ENCODE measurements around the gene TSHZ2.
"Not testable (repeated sequence)": the region's sequence is repeated elsewhere in the genome, so short reads cannot be mapped to it uniquely, and the experiment has no call there.

Gene TSHZ2

DNA sequence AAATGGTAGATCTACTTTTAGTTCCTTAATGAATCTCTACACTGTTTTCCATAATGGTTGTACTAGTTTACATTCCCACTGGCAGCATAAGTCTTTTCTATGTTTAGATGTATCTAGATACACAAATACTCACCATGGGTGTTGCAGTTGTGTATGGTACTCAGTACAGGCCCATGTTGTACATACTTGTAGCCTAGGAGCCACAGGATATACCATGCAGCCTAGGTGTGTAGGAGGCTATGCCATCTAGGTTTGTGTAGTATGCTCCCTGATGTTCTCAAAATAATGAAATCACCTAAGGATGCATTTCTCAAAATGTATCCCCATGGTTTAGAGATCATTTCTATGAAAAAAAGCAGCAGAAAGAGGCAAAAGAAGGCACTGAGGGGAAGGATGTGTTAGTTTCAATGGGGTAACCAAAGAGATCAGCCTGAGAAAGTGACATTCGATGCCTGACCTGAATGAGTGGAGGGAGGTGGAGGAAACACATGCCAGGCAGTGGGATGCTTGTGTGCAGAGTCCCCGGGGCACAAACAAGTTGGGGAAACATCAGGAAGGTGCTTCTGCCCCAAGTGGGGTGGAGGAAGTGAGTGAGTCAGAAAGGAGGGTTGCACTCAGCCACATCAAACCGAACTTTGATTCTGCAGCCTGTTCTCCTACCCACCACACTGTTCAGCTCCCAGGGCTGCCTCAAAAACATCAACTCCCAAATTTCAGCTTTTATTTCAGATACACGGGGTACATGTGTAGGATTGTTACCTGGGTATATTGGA is 430.3 kb downstream of the TSHZ2 start:
- DNase-seq (ENCODE audit: low spot score) = no peak
- FAIRE-seq = no peak

DNA sequence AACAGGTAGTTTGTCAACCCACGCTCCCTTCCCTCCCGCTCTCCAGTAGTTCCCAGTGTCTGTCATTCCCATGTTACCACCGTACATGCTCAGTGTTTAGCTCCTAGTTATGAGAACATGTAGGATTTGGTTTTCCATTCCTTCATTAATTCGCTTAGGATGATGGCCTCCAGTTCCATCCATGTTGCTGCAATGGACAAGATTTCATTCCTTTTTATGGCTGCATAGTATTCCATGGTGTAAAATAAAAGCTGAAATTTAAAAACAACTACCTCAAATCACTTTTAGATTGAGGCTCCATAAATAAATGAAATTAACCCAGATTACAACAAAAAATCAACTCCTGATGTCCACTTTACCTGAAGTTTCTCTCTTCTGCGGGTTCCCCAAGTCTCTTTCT is 430.9 kb downstream of the TSHZ2 start:
- FAIRE-seq (no peak), DNase-seq (ENCODE audit: low spot score) (no peak)

DNA sequence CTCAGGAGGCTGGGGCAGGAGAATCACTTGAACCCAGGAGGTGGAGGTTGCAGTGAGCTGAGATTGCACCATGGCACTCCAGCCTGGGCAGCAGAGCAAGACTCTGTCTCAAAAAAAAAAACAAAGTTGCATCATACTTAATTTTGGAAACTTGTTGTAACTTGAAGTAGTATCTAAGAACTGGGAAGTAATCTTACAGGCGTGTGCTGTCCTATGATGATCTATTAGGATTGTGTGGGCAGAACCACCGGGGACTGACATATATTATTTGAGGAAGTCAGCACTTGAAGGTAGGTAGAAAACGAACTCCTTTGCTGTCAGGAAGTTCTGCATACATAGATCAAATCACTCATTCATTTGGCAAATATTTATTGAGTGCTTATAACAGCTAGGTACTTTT is 433.0 kb downstream of the TSHZ2 start:
- DNase-seq (ENCODE audit: low spot score) = no peak
- no peak for FAIRE-seq

DNA sequence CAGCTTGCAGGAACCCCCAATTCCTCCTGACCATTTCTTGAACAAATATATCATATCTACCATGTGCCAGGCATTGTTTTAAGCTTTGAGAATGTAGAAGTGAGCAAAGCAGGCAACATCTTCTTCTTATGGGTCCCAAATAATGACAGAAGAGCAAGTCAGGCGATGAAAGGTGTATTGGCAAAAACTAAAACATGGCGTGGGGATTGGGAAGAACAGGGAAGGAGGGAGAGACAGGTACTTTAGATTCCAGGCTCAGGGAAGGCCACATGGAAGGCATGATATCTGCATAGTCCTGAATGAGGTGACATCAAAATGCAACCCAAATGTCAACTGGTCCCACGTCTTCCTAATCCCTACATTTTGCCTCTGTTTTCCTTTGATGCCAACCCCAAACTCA is 434.4 kb downstream of the TSHZ2 start:
- peak; percentile 71 for FAIRE-seq
- DNase-seq (ENCODE audit: low spot score) = no peak

DNA sequence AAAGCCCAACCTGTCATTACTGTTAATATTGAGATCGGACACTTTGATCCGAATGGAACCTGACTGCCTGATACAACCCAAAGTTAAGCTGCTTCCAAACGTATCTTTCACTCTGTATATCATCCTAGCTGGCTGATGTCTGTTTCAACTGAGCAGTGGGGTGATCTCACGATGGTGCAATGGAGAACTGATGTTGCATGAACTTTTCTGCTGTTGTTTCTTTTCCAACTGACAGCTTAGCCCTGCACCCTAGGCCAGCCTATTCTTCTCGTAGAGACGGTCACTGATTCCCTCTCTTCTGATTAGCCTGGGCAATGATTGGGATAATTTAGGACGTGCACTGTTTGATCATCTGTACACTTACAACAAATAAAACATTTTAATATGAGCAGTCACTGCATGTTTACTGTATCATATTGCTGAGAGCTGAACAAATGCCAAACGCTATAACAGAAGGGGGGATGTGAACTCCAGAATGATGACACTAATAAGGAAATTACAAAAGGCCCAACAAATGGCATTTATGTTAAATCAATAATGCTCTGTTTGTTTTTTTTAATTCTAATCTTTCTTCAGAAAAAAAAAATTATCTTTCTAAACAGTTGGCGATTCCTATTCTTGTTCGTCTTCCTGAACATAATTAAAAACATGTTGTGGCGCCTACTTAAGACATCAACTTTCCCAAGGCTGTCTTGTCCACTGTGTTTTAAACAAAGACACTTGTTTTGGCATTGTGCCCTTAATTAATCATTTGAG is 436.7 kb downstream of the TSHZ2 start:
- FAIRE-seq (peak; percentile 32), DNase-seq (ENCODE audit: low spot score) (no peak)

DNA sequence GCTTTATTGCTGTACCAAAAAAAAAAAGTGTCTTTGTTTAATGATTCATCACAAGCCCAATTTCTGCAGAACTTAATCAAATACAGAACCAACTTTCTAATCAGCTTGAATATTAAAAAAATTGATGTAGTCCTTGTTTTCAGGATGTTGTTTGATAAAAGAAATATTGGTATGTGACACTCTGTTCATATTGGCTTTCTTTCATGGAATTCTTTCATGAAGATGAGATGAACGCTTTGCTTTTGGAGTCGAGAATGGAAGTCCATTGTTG is 437.2 kb downstream of the TSHZ2 start:
- FAIRE-seq = no peak
- no peak for DNase-seq (ENCODE audit: low spot score)

DNA sequence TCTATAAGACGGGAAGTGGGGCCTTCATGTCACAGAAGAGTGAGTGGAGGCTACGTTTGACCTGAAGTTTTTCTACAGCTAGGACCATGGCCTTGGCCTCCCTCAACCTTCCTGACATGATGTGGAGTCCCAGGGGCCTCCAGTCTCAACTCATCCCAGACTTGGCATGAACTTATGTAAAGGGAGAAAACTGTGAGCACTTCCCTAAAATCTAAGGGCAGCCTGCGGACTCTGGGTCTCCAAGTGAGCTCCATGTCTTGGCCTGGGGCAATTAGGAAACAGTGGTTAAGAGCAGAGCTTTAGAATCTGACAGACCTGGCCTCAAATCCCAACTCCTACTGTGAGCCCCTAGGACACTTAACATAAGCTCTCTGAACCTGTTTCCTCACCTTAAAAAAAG is 439.0 kb downstream of the TSHZ2 start:
- DNase-seq (ENCODE audit: low spot score) (no peak), FAIRE-seq (no peak)

DNA sequence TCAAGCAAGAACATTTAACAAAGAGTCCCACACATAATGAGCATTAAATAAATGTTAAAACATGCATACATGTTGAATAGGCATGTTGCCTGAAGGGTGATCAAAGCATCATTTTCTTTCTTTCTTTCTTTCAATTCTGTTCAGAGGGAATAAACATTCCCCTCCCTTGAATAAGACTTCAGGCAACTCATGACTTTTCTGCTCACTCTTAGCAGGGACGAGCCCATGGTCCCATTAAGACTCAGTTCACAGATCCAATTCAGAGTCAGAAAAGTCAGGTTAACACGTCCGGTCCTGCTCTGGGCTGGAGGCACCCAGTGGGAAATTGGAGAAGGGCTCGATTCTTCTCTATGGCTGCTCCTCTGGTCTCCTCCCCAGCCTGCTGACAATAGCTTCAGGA is 439.7 kb downstream of the TSHZ2 start:
- FAIRE-seq = no peak
- DNase-seq (ENCODE audit: low spot score) = no peak

DNA sequence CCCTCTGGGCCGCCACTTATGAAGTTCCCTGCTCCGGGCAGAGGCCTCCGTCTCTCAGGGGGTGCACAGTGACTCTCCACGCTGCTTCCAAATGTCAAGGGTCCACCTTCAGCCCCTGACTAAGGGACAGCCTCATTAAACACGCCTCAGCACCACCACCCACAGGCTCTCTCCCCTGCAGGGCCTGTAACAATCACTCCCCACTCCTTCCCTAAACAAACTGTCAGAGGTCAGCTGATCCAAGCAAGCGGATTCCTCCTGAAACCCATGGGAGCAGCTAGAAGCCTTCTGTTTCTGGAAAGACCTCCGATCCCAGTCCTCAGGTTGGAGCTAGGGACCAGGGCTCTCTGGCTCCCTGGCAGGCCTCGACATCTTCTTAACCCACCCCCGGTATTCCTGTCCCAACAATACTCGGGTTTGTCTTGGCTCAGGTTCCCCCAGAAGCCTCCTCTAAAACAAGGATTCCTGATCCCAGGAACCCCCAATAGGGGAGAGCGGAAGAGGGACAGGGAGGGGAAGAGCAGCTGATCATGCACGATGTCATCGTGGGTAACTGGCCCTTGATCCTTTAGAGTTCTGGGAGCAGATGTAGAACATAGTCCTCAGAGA is 440.5 kb downstream of the TSHZ2 start:
- DNase-seq (ENCODE audit: low spot score) (no peak), FAIRE-seq (no peak)

DNA sequence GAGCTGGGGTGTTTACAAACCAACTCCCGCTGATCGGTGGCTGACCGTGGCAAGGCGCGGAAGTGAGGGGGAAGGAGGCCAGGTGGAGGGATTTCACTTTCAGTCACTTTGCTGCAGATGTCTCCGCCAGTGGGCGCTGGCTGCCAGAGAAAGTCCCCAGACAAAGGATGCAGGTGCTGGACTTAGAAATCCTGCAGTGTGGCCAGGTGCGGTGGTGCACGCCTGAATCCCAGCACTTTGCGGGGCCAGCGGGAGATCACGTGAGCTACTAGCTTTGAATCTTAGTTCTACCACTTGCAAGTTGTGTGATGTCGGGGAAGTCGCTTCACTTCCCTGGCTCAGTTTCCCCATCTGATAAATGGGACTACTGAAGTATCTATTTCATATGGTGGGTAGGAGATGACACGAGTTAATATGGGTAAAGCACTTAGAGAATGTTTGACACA is 441.1 kb downstream of the TSHZ2 start:
- DNase-seq (ENCODE audit: low spot score) (no peak), FAIRE-seq (no peak)

DNA sequence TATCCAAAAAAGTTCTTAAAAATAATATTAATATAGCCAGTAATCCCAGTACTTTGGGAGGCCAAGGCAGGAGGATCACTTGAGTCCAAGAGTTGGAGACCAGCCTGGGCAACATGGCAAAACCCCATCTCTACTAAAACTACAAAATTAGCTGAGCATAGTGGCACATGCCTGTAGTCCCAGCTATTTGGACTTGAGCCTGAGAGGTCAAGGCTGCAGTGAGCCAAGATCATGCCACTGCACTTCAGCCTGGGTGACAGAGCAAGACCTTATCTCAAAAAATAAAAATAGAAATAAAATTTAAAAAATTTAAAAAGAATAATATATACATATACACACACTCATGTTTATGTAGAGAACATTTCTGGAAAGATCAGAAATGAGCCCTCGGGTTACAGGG is 441.7 kb downstream of the TSHZ2 start:
- not testable (repeated sequence) for FAIRE-seq; DNase-seq (ENCODE audit: low spot score)

DNA sequence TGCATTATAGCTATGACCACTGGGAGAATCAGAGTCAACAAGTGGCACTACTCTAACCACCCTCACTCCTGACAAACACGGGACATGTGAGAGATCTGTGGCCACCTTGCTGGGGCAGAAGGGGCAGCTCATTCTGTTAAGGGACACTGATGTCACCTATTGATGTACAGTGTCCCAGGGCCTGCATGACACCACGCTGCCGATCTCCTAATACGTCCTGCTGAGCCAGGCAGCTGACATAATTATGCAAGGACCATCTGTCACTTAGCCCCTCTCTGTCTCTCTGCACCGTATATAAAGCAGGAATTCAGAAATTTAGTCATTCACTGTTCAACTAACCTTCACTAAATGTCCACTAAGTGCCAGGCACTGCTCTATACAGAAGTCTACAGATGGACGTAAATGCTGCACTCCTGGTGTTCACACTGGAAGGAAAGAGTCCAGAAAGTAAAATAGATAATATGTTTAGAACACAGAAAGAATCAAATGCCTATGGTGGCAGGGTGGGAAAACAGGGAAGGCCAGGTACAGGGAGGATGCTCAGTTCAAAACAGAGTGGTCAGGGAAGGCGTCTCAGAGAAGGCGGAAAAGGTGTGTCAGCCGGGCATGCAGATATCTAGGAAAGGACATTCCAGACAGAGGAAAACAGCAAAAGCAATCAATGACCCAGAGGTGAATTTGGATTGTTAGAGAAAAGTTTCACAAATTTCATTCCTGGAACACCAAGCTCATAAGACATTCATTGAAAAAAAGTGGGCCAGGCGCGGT is 447.7 kb downstream of the TSHZ2 start:
- no peak for FAIRE-seq

DNA sequence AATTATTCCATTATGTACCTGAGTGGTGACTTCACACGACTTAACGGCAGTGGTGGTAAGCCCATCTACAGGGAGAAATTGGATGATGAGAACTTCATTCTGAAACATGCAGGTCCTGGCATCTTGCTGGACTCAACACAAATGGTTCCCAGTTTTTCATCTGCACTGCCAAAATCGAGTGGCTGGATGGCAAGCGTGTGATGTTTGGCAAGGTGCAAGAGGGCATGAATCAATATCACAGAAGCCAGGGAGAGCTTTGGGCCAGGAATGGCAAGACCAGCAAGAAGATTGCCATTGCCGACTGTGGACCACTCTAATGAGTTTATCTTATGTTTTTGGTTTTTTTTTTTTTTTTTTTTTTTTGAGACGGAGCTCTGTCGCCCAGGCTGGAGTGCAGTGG is 449.2 kb downstream of the TSHZ2 start:
- DNase-seq (ENCODE audit: low spot score) (no peak), FAIRE-seq (no peak)

More for the DNA sequence above, 447.7 kb downstream of the TSHZ2 start:
- no peak for DNase-seq (ENCODE audit: low spot score)

DNA sequence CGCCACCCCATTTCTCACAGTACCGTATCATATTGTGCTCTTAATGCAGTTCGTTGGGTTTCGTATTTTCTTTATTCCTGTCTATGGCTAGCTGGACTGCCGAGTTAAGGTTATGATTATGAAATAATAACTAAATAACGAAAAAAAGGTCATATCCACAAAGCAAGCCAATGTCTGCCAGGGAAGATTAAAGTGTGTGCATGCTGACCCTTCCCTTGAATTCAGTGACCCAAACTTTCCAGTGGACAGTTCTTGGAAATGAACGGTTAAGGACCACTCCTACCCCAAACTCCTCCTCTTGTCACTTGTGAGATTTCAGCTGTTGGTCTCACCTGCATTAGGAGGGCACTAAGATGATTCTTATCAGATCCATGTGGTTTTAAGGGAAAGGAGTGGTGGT is 449.9 kb downstream of the TSHZ2 start:
- FAIRE-seq = no peak
- no peak for DNase-seq (ENCODE audit: low spot score)

DNA sequence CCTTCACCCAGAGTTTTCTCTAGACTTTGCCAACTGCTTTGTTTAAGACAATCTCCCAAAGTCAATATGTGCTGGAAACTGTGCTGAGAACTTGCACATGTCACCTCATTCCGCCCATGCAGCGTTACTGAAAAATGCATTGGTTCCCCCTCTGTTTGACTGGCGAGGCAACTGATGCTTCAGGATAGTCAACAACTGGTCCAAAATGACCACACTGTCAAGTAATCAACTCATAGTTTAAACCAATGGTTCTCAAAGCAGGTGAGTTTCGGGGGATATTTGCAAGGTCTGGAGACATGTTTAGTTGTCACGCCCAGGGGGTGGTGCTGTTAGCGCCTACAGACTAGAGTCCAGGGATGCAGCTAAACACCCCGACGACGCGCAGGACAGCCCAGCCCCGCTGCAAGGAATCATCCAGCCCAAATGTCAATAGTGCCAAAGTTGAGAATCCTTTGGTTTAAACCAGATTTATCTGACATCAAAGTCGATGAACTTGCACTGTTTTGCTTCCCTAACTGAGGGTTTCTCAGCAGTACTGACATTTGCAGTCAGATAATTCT is 451.5 kb downstream of the TSHZ2 start:
- FAIRE-seq = no peak

DNA sequence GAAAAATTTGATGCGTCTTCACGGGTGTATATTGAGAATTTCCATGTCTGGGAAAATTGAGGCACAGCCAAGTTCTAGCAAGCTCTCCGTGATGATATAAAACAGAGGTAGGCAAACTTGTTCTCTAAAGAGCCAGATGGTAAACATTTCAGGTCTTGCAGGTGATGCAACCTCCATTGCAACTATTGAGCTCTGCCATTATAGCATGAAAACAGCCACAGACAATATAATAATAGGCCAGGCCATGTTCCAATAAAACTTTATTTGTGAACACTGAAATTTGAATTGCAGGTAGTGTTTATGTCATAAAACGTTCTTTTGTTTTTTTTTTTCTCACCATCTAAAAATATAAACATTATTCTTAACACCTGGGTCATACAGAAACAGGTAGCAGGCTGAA is 453.3 kb downstream of the TSHZ2 start:
- DNase-seq (ENCODE audit: low spot score) = no peak
- FAIRE-seq = no peak

More for the DNA sequence above, 451.5 kb downstream of the TSHZ2 start:
- no peak for DNase-seq (ENCODE audit: low spot score)

DNA sequence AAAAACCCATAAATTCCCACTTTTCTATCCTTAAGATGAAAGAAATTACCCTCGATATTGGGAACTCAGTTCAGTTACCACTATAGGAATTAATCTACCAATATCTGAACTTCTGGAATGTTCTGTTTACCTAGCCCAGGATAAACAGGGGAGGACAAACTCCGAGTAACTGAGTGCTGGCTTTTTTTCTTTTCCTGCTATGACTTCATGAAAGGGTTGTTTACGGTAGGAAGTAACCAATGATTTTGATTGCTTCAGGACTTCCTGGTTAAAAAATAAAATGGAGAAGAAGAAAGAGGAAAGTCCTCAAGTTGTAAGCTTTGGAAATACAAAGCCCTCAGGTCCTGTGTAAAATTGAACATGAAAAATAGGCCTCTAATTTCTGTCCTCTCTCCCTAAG is 453.8 kb downstream of the TSHZ2 start:
- DNase-seq (ENCODE audit: low spot score) (no peak), FAIRE-seq (no peak)

DNA sequence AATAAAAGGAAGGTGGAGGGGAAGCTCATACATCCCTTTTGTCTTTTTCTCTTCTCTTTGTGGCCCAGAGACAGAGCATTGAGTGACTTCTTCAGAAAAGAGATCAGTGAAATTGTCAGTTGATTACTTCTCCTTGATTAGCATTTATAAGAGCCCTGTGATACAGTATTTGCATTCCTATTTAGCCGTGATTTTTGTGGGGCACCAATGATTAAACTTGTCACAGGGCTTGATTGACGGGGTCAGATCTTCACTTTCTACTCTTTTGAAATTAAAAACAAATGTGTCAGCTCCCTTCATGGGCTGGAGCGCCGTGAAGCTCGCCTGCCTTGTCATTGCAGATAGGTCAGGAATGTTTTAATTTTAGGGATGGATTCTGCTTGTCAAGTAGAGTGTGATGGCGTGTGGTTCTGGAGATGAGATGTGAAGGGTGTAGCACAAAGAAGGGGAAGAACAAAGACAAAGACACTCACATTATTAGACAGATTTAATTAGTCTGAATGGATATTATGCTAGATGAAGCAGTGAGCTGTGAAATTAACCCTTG is 454.7 kb downstream of the TSHZ2 start:
- FAIRE-seq = no peak
- no peak for DNase-seq (ENCODE audit: low spot score)

DNA sequence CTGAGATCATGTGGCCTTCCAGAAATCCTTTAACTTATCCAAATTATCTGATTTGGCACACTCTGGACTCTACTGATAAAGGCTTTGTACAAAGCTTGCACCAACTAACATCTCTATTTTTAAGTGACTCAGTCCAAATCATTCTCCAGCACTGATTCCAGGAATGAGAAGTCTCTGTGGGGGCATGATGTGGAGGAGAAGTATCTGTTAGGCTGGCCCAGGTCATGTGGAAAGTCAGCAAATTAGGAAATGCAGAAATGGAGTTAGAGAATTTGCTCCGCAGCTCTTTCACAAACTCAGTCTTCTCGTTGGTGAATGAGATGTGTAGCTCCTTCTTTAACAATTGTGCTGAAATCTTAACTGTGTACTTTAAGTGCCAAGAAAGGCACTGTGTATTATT is 455.8 kb downstream of the TSHZ2 start:
- DNase-seq (ENCODE audit: low spot score) = no peak
- FAIRE-seq = no peak

DNA sequence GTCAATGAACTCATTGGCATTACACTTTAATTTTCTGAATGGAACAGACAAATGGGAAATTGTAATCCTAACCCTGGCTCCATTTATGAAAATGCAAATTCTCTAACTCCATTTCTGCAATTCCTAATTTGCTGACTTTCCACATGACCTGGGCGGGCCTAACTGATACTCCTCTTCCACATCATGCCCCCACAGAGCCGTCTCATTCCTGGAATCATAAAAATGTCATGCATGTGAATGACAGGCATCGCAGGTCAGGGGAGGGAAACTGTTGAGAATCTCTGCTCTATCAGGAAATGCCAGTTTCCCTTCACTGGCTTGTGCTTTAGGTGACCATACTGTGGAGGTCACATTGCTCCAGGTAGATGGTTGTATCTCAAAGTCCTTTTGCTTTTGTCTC is 456.4 kb downstream of the TSHZ2 start:
- peak; percentile 23 for FAIRE-seq

DNA sequence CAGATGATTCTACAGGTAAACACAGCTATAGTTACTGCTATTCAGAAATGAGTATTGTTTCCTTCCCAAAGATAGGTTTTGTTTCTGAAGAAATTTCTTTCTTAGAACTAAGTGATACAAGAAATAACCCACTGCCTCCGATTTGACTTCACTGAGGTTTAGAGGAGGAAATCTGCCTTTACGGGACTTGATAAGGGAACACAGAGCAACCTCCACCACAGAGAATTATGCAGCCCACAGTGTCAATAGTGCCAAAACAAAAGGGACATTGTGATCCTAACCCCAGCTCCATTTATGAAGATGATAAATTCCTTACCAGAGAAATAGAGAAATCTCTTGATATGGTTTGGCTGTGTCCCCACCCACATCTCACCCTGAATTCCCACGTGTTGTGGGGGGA is 456.8 kb downstream of the TSHZ2 start:
- DNase-seq (ENCODE audit: low spot score) = no peak
- FAIRE-seq = no peak

More for the DNA sequence above, 456.4 kb downstream of the TSHZ2 start:
- no peak for DNase-seq (ENCODE audit: low spot score)

All from urothelium cell line (cell line).